NCI-H748 treated with DMSO at 0.1 percent for 48 hours (cell line): ENCODE measurements around the gene WDFY1.
"Not testable (repeated sequence)": the region's sequence is repeated elsewhere in the genome, so short reads cannot be mapped to it uniquely, and the experiment has no call there.

Experiments
- DNase-seq: peaks from one replicate; lab custom pipeline; 2025; lab: John Stamatoyannopoulos, UW

WDFY1 gene

GRCh38 chr2:223957092-223957851 lies 12.1 kb upstream of the WDFY1 start, which contains the start of gene MRPL44:
MRPL44 (plus strand) TSS chr2:223957463; CDS start chr2:223957473, 10 bp downstream.
- peak; percentile 80 for DNase-seq

- no peak for DNase-seq
These were observed 11.2 kb upstream of the WDFY1 start for GRCh38 chr2:223956300-223956699.

GRCh38 chr2:223954401-223954800 lies 9.3 kb upstream of the WDFY1 start:
- no peak for DNase-seq

- DNase-seq = no peak
These were observed 7.3 kb upstream of the WDFY1 start for GRCh38 chr2:223952280-223952968.

DNA sequence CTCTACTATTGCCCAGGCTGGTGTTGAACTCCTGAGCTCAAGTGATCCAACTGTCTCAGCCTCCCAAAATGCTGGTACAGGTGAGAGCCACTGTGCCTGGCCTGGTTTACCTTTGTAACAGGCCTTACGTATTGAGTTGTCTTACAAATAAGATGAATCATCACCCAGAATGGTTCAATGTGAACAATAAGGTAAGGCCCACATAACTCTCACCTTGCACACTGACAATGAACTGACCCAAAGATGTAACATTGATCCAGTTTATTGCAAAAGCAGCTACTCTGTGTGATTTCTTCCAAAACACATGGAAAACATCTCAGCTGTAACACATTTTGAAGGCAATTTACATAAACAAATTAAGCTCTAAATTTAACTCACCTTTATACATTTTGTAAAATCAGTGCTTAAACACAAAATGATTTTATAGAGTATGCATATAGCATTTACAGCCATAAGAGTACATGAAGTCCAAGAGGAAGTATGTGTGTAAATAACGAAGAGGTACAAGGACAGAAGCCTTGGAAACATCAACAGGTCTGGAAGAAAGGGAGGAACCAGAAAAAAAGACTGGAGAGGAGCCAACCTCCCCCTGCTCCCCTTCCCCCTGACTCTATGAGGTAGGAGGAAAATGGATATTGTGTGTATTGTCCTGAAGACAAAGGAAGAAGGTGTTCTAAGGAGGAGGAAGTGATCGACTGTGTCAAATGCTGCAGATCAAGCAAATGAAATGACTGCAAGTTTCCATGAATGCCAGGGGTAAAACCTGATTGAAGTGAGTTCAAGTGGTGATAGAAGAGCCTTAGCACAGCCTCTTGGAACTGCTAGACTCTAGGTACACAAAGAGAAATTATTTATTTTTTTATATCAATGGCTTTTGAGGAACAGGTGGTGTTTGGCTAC lies 5.6 kb upstream of the WDFY1 start:
- no peak for DNase-seq

GRCh38 chr2:223949241-223949840 lies 4.2 kb upstream of the WDFY1 start:
- DNase-seq = no peak

DNA sequence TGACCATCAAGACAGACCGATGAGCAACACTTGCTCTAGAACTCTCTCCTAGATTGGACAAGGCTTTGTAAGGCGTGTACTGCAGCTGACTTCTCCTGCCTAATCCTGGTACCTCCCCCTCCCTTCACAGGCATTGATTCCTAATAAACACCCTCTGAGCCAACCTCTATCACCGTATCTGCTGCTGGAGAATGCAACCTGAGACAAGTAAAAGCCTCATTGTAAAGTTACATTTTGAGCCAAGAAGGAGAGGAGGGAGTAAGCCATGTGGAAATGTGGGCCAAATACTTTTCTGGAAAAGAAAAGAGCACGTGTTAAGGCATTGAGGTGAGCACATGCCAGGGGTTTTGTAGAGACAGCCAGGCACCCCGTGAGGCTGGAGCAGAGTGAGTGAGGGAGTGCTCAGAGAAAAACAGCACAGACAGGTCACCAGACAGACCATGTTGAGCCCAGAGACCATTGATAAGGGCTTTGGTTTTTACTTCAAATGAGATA lies 2.6 kb upstream of the WDFY1 start:
- DNase-seq = no peak

DNA sequence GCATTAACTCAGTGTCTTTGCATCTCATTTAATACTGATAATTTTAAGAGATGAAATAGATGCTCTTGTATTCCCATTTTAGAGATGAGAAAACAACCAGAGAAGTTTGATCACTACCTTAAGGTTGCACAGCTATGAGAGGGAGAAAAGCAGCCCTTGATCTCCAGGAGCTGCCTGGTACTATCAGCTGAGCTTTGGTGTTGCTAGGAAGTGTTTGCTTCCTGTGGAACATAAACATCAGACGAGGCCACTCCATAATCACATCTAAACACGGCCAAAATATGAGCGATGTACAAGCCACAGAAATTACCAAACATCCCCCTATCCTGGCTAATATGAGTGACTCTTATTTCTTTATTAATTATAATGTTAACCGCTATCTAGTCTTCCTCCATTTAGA lies 620 bp upstream of the WDFY1 start:
- DNase-seq = no peak

GRCh38 chr2:223944166-223944702 lies 901 bp downstream of the WDFY1 start:
- no peak for DNase-seq

- DNase-seq = no peak
These were observed 1.6 kb downstream of the WDFY1 start for GRCh38 chr2:223943561-223944008.

DNA sequence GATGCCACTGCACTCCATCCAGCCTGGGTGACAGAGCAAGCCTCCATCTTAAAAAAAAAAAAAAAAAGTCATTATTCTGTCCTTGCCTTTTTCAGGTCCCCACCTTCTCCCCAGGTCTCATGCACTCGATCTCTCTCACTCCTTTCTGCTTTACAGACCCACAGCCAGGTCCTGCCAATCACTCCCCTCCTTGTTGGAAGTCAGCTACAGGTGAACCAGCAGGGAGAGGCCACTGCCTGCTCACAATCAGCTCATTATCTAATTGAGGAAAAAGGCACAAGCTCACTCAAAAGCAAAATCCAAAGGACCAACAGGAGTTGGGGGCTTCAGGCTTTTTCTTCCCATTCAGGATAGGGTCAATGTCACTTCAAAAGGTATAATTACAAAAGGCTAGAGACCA lies 2.0 kb downstream of the WDFY1 start:
- DNase-seq = no peak

DNA sequence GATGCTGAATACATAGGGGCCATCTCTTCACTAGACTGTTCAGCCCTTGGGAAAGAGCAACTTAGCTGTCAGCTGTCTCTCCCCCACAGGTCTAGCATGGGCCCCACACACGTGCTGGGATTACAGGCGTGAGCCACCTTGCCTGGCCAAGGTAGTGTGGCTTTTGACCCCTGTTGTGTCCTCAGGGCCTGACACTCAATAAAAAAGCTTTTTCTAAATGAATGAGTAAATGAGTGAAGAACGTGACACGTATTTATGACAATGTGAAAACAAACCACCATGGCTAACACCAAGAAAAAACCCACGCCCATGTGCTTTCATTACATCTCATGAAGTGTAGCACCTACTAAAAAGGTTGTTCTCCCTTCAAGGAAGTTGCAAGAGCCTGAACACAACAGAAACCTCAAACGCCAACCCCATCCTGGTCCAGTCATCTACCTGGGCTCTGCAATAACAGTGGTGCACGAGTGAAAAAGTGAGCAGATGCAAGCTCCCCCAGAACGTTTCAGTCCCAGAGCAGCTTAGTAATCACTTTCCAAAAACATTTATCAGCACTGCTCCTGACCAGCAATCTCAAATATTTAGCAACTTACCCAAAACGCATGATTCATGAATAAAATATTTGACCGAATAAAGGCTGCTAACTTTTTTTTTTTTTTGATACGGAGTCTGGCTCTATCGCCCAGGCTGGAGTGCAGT lies 3.4 kb downstream of the WDFY1 start:
- DNase-seq = no peak

DNA sequence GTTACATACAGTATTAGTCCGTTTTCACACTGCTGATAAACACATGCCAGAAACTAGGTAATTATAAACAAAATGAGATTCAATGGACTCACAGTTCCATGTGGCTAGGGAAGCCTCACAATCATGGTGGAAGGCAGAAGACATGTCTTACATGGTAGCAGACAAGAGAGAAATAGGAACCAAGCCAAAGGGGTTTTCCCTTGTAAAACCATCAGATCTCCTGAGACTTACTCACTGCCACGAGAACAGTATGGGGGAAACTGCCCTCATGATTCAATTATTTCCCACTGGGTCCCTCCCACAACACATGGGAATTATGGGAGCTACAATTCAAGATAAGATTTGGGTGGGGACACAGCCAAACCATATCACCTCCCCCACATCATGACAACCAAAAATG lies 5.7 kb downstream of the WDFY1 start:
- DNase-seq = not testable (repeated sequence)

GRCh38 chr2:223937535-223937934 lies 7.6 kb downstream of the WDFY1 start:
- DNase-seq = no peak

DNA sequence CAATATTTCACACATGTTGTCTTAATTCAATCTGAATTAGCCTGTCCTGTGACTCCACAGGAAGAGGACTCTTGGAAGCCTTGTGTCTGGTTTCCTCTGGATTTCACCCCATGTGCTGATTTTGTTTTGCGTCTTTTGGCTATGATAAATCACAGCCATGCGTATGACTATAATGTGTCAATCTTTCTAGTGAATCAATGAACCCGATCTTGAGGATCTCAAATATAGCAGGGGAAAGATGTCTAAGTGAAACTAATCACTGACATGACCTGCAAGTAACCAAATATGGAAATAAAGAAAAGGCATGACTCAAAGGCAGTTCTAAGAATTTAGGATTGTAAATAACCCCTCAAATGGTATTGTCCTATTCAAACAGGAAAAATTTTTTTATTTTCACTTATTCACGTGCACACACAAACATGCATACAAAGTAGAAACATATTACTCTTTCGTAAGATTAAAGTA lies 8.2 kb downstream of the WDFY1 start:
- DNase-seq = no peak

DNA sequence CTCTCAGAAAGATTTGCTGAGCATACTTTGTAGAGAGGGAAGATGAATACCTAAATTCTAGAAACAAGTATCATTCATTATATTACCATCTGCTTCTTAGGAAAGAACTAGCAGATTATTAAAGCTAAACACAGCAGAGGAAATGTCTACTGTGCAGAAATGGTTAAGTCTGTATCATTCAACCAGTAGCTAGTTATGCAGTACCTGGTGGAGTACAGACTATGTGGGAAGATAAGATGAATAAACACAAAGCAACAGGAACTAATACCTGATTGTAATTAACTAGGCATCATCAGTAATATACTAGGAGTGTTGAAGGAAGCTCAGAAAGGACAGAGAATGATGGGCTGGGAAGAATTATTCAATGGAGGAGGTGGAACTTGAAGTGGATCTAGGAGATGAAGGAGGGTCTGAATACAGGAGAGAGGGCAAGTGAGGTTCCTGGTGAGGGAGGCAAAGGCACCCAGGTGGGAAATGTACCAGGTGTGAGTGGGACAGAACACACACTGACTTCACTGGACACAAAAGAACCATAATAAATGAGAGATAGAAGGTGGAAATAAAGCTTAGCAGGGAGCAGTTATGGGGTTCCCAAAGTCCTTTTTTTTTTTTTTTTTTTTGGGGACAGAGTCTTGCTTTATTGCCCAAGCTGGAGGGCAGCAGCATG lies 9.5 kb downstream of the WDFY1 start:
- no peak for DNase-seq

GRCh38 chr2:223934870-223935269 lies 10.3 kb downstream of the WDFY1 start:
- DNase-seq = no peak

GRCh38 chr2:223932816-223933800 lies 12.0 kb downstream of the WDFY1 start:
- no peak for DNase-seq
